ENCODE measurements around the gene HEYL. TPM values are rescaled to one million over a fixed set of nuclear protein-coding genes. Genes with fewer than 3 reads are reported as not detected.

The HEYL gene
- total and polyA plus RNA-seq, 2 of the 8 experiments (the other 6 are each of a cell fraction or from before 2014, with no cell fraction given) = 1.8 to 3.1 TPM

DNA sequence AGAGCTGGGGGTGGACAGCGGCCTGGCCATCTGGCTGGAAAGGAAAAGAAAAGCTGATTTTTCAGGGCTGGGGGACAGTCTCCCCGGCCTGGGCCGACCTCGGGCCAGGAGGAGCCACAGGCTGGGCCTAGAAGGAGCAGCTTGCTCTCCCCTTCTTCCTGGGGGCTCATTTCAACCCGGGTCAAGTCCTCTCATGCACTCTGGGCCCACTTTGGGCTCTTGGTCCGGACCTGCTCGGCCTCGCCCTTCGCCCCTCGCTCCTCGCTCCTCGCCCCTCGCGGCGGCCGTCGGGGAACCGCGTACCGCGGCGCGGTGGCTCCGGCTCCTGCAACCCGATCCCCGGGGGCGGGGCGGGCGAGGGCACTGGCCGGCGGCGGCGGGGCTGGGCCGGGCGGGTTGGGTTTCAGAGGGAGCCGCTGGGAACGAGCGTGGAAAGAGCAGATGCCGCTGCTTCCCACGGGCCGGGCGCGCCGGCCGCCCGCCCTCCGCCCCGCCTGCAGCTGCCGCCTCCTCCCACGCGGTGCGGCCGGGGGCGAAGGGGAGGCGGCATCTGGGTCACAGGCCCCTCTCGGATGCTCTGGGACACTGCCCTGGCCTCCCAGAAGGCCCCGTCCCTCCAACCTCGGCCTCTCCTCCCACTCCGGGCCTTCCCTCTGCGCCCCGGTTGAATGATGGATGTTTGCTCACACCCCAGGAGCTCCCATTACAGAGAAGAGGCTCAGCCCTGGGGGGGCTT is 6.6 kb downstream of the HEYL start (continued):
- TF ChIP-seq POU5F1 (IDR thresholded peaks at IDR 0.05; ENCODE audit: low read depth, low read length) (no peak), EP300 (IDR thresholded peaks at IDR 0.05; ENCODE audit: borderline replicate concordance in 1 of 2, low read depth in 2 of 2, low read length in 2 of 2) (no peak), PHF8 (conservative IDR thresholded peaks at IDR 0.05; ENCODE audit: low read depth, low read length) (no peak), RNF2 (IDR thresholded peaks at IDR 0.05; ENCODE audit: borderline replicate concordance, low read depth, low read length, missing control alignments, poor library complexity, severe bottlenecking) (no peak), CTBP2 (IDR thresholded peaks at IDR 0.05; ENCODE audit: borderline replicate concordance, insufficient read depth, insufficient read length, low read length) (no peak), CBX8 (IDR thresholded peaks at IDR 0.05; ENCODE audit: borderline replicate concordance, low read depth, low read length) (no peak), BACH1 (IDR thresholded peaks at IDR 0.05; ENCODE audit: low read length) (0 out of 2 replicates have a peak, but pooled peaks have one; percentile 7), SIRT6 (IDR thresholded peaks at IDR 0.05; ENCODE audit: low read length) (no peak), SP2 (IDR thresholded peaks at IDR 0.05; ENCODE audit: low read length) (no peak)
